ENCODE measurements around the gene PDHX. TPM values are rescaled to one million over a fixed set of nuclear protein-coding genes. Genes with fewer than 3 reads are reported as not detected.

Gene PDHX
- total RNA-seq, 1 experiment from 2014 or later = 63.0 TPM

DNA sequence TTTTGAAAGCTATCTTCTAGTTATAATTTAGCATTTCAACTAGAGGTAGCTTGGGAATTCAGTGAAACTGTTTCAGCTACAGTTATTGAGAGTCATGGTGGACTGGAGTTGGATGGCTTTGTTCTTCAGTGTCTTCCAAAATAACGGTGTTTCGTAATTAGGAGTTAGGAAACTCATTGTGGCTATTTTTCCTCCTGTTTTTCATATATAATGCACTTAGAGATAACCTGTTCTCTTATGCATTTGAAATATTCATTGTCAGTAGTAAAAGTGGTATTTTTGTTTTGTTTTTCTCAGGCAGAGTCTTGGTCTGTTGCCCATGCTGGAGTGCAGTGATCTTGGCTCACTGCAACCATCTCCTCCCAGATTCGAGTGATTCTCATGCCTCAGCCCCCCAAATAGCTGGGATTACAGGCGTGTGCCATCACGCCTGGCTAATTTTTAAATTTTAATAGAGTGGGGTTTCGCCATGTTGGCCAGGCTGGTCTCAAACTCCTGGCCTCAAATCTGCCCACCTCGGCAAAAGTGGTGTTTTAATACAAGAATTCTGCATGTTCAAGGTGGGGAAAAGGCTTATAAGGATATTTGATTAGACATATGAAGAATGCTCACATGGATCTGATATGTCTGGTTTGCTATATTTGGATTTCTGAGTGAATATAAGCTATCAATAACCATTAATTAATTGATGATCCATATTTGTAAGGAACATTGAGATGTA lies 12.7 kb downstream of the PDHX start:
- ChIA-PET CTCF (interaction anchor here (0.6 kb wide), 1 partner anchor 556 kb away, joined by 8 read pairs; no protein-coding TSS in a partner anchor), POLR2A (interaction anchor here (0.7 kb wide), 1 partner anchor 133 kb away, joined by 8 read pairs; no protein-coding TSS in a partner anchor)
- TF ChIP-seq, protein P1, sequence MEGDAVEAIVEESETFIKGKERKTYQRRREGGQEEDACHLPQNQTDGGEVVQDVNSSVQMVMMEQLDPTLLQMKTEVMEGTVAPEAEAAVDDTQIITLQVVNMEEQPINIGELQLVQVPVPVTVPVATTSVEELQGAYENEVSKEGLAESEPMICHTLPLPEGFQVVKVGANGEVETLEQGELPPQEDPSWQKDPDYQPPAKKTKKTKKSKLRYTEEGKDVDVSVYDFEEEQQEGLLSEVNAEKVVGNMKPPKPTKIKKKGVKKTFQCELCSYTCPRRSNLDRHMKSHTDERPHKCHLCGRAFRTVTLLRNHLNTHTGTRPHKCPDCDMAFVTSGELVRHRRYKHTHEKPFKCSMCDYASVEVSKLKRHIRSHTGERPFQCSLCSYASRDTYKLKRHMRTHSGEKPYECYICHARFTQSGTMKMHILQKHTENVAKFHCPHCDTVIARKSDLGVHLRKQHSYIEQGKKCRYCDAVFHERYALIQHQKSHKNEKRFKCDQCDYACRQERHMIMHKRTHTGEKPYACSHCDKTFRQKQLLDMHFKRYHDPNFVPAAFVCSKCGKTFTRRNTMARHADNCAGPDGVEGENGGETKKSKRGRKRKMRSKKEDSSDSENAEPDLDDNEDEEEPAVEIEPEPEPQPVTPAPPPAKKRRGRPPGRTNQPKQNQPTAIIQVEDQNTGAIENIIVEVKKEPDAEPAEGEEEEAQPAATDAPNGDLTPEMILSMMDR (IDR thresholded peaks at IDR 0.05) = no peak
- TF ChIP-seq, protein P2, sequence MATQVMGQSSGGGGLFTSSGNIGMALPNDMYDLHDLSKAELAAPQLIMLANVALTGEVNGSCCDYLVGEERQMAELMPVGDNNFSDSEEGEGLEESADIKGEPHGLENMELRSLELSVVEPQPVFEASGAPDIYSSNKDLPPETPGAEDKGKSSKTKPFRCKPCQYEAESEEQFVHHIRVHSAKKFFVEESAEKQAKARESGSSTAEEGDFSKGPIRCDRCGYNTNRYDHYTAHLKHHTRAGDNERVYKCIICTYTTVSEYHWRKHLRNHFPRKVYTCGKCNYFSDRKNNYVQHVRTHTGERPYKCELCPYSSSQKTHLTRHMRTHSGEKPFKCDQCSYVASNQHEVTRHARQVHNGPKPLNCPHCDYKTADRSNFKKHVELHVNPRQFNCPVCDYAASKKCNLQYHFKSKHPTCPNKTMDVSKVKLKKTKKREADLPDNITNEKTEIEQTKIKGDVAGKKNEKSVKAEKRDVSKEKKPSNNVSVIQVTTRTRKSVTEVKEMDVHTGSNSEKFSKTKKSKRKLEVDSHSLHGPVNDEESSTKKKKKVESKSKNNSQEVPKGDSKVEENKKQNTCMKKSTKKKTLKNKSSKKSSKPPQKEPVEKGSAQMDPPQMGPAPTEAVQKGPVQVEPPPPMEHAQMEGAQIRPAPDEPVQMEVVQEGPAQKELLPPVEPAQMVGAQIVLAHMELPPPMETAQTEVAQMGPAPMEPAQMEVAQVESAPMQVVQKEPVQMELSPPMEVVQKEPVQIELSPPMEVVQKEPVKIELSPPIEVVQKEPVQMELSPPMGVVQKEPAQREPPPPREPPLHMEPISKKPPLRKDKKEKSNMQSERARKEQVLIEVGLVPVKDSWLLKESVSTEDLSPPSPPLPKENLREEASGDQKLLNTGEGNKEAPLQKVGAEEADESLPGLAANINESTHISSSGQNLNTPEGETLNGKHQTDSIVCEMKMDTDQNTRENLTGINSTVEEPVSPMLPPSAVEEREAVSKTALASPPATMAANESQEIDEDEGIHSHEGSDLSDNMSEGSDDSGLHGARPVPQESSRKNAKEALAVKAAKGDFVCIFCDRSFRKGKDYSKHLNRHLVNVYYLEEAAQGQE (IDR thresholded peaks at IDR 0.05; ENCODE audit: insufficient read depth in 1 of 2, low read depth in 2 of 2, low read length in 1 of 2) = no peak
- no peak for TF ChIP-seq TCF7L2 (IDR thresholded peaks at IDR 0.05; ENCODE audit: low read depth, low read length)
- TF ChIP-seq POLR2AphosphoS5 (IDR thresholded peaks at IDR 0.05; ENCODE audit: low read depth, low read length) = no peak
- TF ChIP-seq SIN3A (IDR thresholded peaks at IDR 0.05; ENCODE audit: borderline replicate concordance, insufficient read depth, low read depth, low read length) = no peak
- H3K36me3 ChIP-seq (ENCODE audit: control insufficient read depth, insufficient read depth, low read length) = peaks cover 11% of the 10 kb centered on the region; the same call in 1 of the 2 replicates
- intact Hi-C loops (cut with micrococcal nuclease; ENCODE audit: unreplicated experiment) (loop anchor here (5.0 kb wide), 3 partner anchors 213 to 558 kb away; no protein-coding TSS in a partner anchor), in situ Hi-C loops (cut with HindIII; ENCODE audit: low pct_unique_long_range_greater_than_20kb, low sequenced_read_pairs) (loop anchor here (5.0 kb wide), 1 partner anchor 48 kb away; no protein-coding TSS in a partner anchor)
- H3K4me3 ChIP-seq (ENCODE audit: low read depth in 2 of 2, low read length in 2 of 2) = no peak overlapping the region
- peaks cover 53% of the 10 kb centered on the region for H3K4me1 ChIP-seq (ENCODE audit: control insufficient read depth, insufficient read depth, low read length)
- BruUV-seq (replicated peaks) = no TSS peak
- H3K9me3 ChIP-seq (ENCODE audit: control insufficient read depth, insufficient read depth, low read depth, low read length) = no peaks in the 10 kb centered on the region
- DNase-seq (ENCODE audit: low read depth, low spot score) = no peak
- no peaks in the 10 kb centered on the region for H3K27me3 ChIP-seq (ENCODE audit: control insufficient read depth, insufficient read depth, low read length)
- peak overlapping the region; percentile 90 for H3K27ac ChIP-seq (ENCODE audit: low read length)
- ATAC-seq = no peak

DNA sequence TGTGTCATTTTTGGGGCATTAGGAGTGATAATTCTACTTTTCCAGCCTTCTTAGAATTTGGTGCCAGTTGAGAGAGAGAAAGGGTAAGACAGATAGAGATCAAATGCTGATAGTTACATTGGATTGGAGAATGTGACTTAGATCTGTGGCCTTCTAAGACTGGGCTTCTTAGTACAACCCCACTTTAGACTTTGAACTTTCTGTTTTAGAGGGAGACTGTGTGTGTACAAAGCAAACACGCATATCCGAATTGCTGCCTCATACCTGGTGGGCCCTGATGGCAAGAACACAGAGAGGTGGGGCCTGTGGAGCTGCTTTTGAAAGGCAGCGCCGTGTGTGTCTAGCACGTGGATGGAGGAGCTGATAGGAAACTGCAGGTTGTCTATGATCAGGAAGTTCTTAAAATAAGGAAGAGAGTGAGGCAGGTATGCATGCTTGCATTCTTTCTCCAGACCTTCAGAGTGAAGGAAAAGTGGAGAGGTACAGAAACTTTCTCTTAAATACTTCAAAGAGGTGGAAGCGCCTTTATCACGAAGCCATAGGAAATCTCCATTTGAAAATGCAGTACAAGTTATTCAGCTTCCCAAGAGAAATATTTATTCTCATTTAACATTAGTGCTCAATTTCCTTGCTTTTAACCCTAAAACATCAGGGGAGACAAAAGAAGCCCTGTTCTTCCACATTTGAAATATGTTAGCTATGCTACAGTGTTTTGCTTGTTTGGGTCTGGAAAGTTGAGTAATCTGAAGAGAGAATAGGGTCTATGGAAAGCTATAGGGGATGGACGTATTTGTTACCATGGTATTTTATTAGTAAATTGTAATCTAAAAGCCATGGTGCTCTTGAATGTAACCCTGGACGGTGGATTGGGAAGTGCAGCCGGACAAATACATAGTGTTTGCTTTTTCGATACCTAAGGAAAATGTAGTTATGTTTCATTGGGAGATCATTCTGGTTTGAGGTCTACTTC lies 13.7 kb downstream of the PDHX start:
- DNase-seq (ENCODE audit: low read depth, low spot score) = no peak
- TF ChIP-seq SIN3A (IDR thresholded peaks at IDR 0.05; ENCODE audit: borderline replicate concordance, insufficient read depth, low read depth, low read length) (no peak), POLR2AphosphoS5 (IDR thresholded peaks at IDR 0.05; ENCODE audit: low read depth, low read length) (no peak), TCF7L2 (IDR thresholded peaks at IDR 0.05; ENCODE audit: low read depth, low read length) (no peak)
- TF ChIP-seq, protein P2 (IDR thresholded peaks at IDR 0.05; ENCODE audit: insufficient read depth in 1 of 2, low read depth in 2 of 2, low read length in 1 of 2) = no peak
- TF ChIP-seq, protein P1 (IDR thresholded peaks at IDR 0.05) = no peak

More for the DNA sequence above, 13.7 kb downstream of the PDHX start:
- Histone ChIP-seq H3K36me3 (ENCODE audit: control insufficient read depth, insufficient read depth, low read length) (peaks cover 13% of the 10 kb centered on the region; the same call in 1 of the 2 replicates), H3K4me3 (ENCODE audit: low read depth in 2 of 2, low read length in 2 of 2) (no peak overlapping the region), H3K27me3 (ENCODE audit: control insufficient read depth, insufficient read depth, low read length) (no peaks in the 10 kb centered on the region), H3K27ac (ENCODE audit: low read length) (peak overlapping the region; percentile 90), H3K4me1 (ENCODE audit: control insufficient read depth, insufficient read depth, low read length) (peaks cover 44% of the 10 kb centered on the region), H3K9me3 (ENCODE audit: control insufficient read depth, insufficient read depth, low read depth, low read length) (no peaks in the 10 kb centered on the region)
- CTCF ChIA-PET = no interaction called here
- POLR2A ChIA-PET = no interaction called here
- intact Hi-C loops (cut with micrococcal nuclease; ENCODE audit: unreplicated experiment) = loop anchor here (5.0 kb wide), 3 partner anchors 212 to 557 kb away; no protein-coding TSS in a partner anchor
- BruUV-seq (replicated peaks) = no TSS peak
- ATAC-seq = peak; percentile 55; the same call in 1 of the 2 replicates
- in situ Hi-C loops (cut with HindIII; ENCODE audit: low pct_unique_long_range_greater_than_20kb, low sequenced_read_pairs) = loop anchor here (5.0 kb wide), 1 partner anchor 47 kb away; no protein-coding TSS in a partner anchor

All from Panc1 (cell line).